GM23338 (cell line): Measurements from ENCODE around the gene SPATA13. TPM values are rescaled to one million over a fixed set of nuclear protein-coding genes. Genes with fewer than 3 reads are reported as not detected.
"Not testable (repeated sequence)": the region's sequence is repeated elsewhere in the genome, so short reads cannot be mapped to it uniquely, and the experiment has no call there.

Source experiments
- ATAC-seq: fragments of 200-7000 bp; cut with Tn5 transposase; 3 replicates; pipeline ENCODE4 v1.9.1; 2020
- DNase-seq: peaks from one replicate; pipeline ENCODE4 v3.0.0-alpha.2; 2015; ENCODE audit warnings: low spot score
- H2AFZ ChIP-seq: fragments of 200-600 bp; sonication (generic); 2 replicates; pipeline ENCODE4 v1.8.0; 2016; ENCODE audit warnings: antibody characterized with exemption, mild to moderate bottlenecking, moderate library complexity
- H3F3A ChIP-seq: fragments of 200-600 bp; sonication (generic); replicated peaks from 2 replicates; pipeline ENCODE4 v1.8.0; 2017; ENCODE audit warnings: antibody characterized with exemption, mixed run types, low read depth
- H3K27ac ChIP-seq: fragments of 200-600 bp; sonication (generic); 2 replicates; pipeline ENCODE4 v1.6.1; 2016; ENCODE audit warnings: low read depth
- H3K27me3 ChIP-seq: fragments of 200-600 bp; sonication (generic); 2 replicates; pipeline ENCODE4 v1.8.0; 2016; ENCODE audit warnings: mild to moderate bottlenecking, mixed run types, moderate library complexity; ENCODE audit not compliant: insufficient read depth
- H3K36me3 ChIP-seq: fragments of 200-600 bp; sonication (generic); 2 replicates; pipeline ENCODE4 v1.8.0; 2016; ENCODE audit warnings: mild to moderate bottlenecking; ENCODE audit not compliant: insufficient read depth
- H3K4me1 ChIP-seq: fragments of 200-600 bp; sonication (generic); 2 replicates; pipeline ENCODE4 v1.8.0; 2016; ENCODE audit warnings: mild to moderate bottlenecking, moderate library complexity; ENCODE audit not compliant: insufficient read depth
- H3K4me2 ChIP-seq: fragments of 200-600 bp; sonication (generic); 2 replicates; pipeline ENCODE4 v1.7.1; 2017; ENCODE audit warnings: mixed run types
- H3K4me3 ChIP-seq: fragments of 200-600 bp; sonication (generic); 2 replicates; pipeline ENCODE4 v1.6.1; 2016; ENCODE audit warnings: mixed run types
- H3K79me2 ChIP-seq: fragments of 200-600 bp; sonication (generic); replicated peaks from 2 replicates; pipeline ENCODE4 v1.8.0; 2017; ENCODE audit warnings: mild to moderate bottlenecking; ENCODE audit not compliant: insufficient read depth
- H3K9me2 ChIP-seq: fragments of 200-600 bp; sonication (generic); 2 replicates; pipeline ENCODE4 v1.8.0; 2017; ENCODE audit not compliant: insufficient read depth
- H4K20me1 ChIP-seq: fragments of 200-600 bp; sonication (generic); replicated peaks from 2 replicates; pipeline ENCODE4 v1.8.0; 2017; ENCODE audit warnings: mild to moderate bottlenecking; ENCODE audit not compliant: insufficient read depth
- H3K27ac Mint-ChIP-seq: 2 replicates; pipeline ENCODE4 v1.8.0; 2020; ENCODE audit warnings: inconsistent platforms, mild to moderate bottlenecking, moderate library complexity, mixed read lengths
- H3K27me3 Mint-ChIP-seq: 3 replicates; pipeline ENCODE4 v1.8.0; 2022; ENCODE audit warnings: low read depth, mild to moderate bottlenecking, moderate library complexity, mixed read lengths, inconsistent platforms; ENCODE audit not compliant: insufficient read depth, poor library complexity
- H3K36me3 Mint-ChIP-seq: 3 replicates; pipeline ENCODE4 v1.8.0; 2021; ENCODE audit warnings: low read depth, mild to moderate bottlenecking, inconsistent platforms, moderate library complexity, mixed read lengths
- H3K4me1 Mint-ChIP-seq: 3 replicates; pipeline ENCODE4 v1.8.0; 2020; ENCODE audit warnings: mild to moderate bottlenecking, inconsistent platforms, mixed read lengths
- H3K4me3 Mint-ChIP-seq: 3 replicates; pipeline ENCODE4 v1.8.0; 2021; ENCODE audit warnings: moderate library complexity, mild to moderate bottlenecking, inconsistent platforms, mixed read lengths
- H3K9me3 Mint-ChIP-seq: 3 replicates; pipeline ENCODE4 v1.8.0; 2020; ENCODE audit warnings: moderate library complexity, mild to moderate bottlenecking, inconsistent platforms, mixed read lengths
- CREB1 ChIP-seq: fragments of 250-450 bp; sonication (Bioruptor Pico); IDR thresholded peaks from 2 replicates; pipeline ENCODE4 v1.5.0; 2020; ENCODE audit warnings: low read depth, mild to moderate bottlenecking, moderate library complexity
- EZH2 ChIP-seq: fragments of 200-600 bp; sonication (generic); IDR thresholded peaks from one replicate; pipeline ENCODE4 v1.8.0; 2017; ENCODE audit warnings: antibody characterized with exemption, mild to moderate bottlenecking, low read depth; ENCODE audit not compliant: unreplicated experiment
- JUNB ChIP-seq: IDR thresholded peaks from one replicate; pipeline ENCODE4 v1.6.1; 2016; ENCODE audit warnings: antibody characterized with exemption; ENCODE audit not compliant: unreplicated experiment
- NANOG ChIP-seq: IDR thresholded peaks from 2 replicates; pipeline ENCODE4 v1.6.1; 2016; ENCODE audit warnings: antibody characterized with exemption, borderline replicate concordance
- STAT1 ChIP-seq: IDR thresholded peaks from one replicate; pipeline ENCODE4 v1.6.1; 2016; ENCODE audit warnings: antibody characterized with exemption; ENCODE audit not compliant: unreplicated experiment
- ZNF114 ChIP-seq: fragments of 250-450 bp; sonication (Bioruptor Pico); IDR thresholded peaks from 2 replicates; pipeline ENCODE4 v1.5.0; 2020; ENCODE audit warnings: mild to moderate bottlenecking, moderate library complexity
- ZNF331 ChIP-seq: fragments of 250-450 bp; sonication (Bioruptor Pico); IDR thresholded peaks from 2 replicates; pipeline ENCODE4 v1.5.0; 2020; ENCODE audit warnings: low read depth, mild to moderate bottlenecking, moderate library complexity
- polyA plus RNA-seq: library from polyadenylated mRNA; unstranded; fragments of >200 nt; fragmentation: Nextera tagmentation; extraction: Ambion mirVana; gene quantifications from 2 replicates; pipeline ENCODE4 v1.2.1, GENCODE V29; 2016
- total RNA-seq: library from RNA; depleted of rRNA; stranded (reverse); fragments of >200 nt; shearing (Covaris generic); gene quantifications from 2 replicates; pipeline ENCODE4 v1.2.3, GENCODE V29; 2014
- TF ChIP-seq, protein P1 (sequence below), 2 experiments: fragments of 200-600 bp in 1 of 2; sonication (generic) in 1 of 2; conservative IDR thresholded peaks; 2 replicates each; pipeline versions ENCODE4 v1.5.1 to v1.6.1; 2016 to 2017; ENCODE audit warnings: antibody characterized with exemption in 2 of 2, low read depth in 2 of 2, mild to moderate bottlenecking in 2 of 2, moderate library complexity in 1 of 2
- TF ChIP-seq, protein P2 (sequence below): IDR thresholded peaks from one replicate; pipeline ENCODE4 v1.6.1; 2018; ENCODE audit warnings: antibody characterized with exemption; ENCODE audit not compliant: unreplicated experiment

SPATA13 gene
- total and polyA plus RNA-seq, 2 experiments from 2014 or later: 11.9 to 45.7 TPM

DNA sequence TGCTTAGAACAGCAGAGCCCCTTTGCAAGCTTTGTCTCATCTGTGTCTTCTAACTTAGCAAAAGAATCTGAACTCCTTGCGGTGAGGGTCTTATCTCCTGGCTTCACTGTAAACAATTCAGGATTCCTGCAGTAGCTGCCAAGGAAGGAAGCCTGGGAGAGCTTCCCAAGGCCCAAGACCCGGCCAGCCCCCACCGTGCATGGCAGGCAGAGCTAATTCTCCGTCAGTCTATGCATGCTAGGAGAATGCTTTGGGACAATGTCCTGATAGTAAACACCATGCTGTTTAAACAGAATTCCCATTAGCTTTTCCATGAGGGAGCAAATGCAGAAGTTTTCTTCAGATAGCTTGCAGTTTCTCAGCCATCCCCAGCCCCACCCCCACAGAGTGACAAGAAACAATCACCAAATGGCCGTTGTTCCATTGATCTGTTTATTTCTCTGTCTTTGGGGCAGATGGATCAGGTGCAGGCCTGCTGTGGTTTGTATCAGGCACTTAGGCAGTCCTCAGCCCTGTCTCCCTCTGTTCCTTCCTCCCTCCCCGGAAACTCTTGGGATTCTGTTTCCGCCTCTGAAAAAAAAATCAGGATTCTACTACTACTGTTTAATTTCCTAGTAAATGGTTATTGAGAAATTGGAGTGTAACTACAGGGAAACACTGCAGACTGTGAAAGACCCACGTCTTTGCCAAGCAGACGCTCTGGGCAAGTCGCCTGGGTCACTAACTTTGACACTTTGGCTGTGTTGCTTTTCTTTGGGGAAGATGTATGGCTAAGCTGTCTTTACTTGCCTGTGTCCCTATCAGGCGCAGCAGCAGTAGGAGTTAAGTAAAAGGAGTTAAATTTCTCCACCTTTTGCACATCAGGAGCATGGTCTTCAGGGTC is 40.7 kb upstream of the SPATA13 start:
- TF ChIP-seq, protein P1, sequence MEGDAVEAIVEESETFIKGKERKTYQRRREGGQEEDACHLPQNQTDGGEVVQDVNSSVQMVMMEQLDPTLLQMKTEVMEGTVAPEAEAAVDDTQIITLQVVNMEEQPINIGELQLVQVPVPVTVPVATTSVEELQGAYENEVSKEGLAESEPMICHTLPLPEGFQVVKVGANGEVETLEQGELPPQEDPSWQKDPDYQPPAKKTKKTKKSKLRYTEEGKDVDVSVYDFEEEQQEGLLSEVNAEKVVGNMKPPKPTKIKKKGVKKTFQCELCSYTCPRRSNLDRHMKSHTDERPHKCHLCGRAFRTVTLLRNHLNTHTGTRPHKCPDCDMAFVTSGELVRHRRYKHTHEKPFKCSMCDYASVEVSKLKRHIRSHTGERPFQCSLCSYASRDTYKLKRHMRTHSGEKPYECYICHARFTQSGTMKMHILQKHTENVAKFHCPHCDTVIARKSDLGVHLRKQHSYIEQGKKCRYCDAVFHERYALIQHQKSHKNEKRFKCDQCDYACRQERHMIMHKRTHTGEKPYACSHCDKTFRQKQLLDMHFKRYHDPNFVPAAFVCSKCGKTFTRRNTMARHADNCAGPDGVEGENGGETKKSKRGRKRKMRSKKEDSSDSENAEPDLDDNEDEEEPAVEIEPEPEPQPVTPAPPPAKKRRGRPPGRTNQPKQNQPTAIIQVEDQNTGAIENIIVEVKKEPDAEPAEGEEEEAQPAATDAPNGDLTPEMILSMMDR (conservative IDR thresholded peaks at IDR 0.05; ENCODE audit: low read depth in 2 of 2): no peak
- TF ChIP-seq NANOG: no peak
- Histone ChIP-seq H3K4me3 (no peak overlapping the region), H4K20me1 (no peaks in the 10 kb centered on the region), H3K9me2 (no peaks in the 10 kb centered on the region), H2AFZ (peak overlapping the region; percentile 96; the same call in 1 of the 2 replicates), H3K79me2 (no peaks in the 10 kb centered on the region), H3K27me3 (no peaks in the 10 kb centered on the region), H3K27ac (no peak overlapping the region), H3K4me1 (peaks cover 13% of the 10 kb centered on the region), H3F3A (no peaks in the 10 kb centered on the region), H3K4me2 (peak overlapping the region; percentile 60; the same call in 1 of the 2 replicates), H3K36me3 (no peaks in the 10 kb centered on the region)
- DNase-seq (no peak), ATAC-seq (peak; percentile 77)
- peaks cover 20% of the 10 kb centered on the region for H3K4me1 Mint-ChIP-seq
- H3K4me3 Mint-ChIP-seq: no peak overlapping the region
- no peak overlapping the region for H3K27ac Mint-ChIP-seq
- H3K36me3 Mint-ChIP-seq: no peaks in the 10 kb centered on the region
- no peaks in the 10 kb centered on the region for H3K27me3 Mint-ChIP-seq
- no peaks in the 10 kb centered on the region; the same call in 2 of the 3 replicates for H3K9me3 Mint-ChIP-seq

DNA sequence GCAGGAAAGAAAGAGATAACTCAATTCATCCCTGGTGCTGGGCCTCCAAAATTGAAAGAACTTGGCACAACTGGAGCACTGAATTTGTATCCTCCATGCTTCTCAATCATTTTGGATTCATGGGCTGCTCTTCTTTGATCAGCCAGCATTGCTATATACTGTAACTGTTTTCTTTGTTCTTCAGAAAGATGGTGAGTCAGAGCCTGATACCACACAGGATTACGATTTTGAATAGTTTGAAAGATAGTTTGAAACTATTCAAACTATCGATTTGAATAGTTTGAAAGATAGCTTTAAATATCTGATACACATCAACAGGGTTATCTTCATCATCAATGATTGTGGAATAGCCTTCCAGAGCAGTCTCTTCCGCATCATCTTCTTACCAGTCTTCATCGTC is 38.5 kb upstream of the SPATA13 start:
- not testable (repeated sequence) for H3K9me2 ChIP-seq, H3K27me3 Mint-ChIP-seq, H3K36me3 ChIP-seq, H3K36me3 Mint-ChIP-seq, ATAC-seq, H3K27me3 ChIP-seq, H3K79me2 ChIP-seq, H3K27ac Mint-ChIP-seq, H4K20me1 ChIP-seq, H3K27ac ChIP-seq, H3K9me3 Mint-ChIP-seq, H3K4me3 Mint-ChIP-seq, H3K4me2 ChIP-seq, H2AFZ ChIP-seq, H3F3A ChIP-seq, DNase-seq, H3K4me3 ChIP-seq
- peaks cover 15% of the 10 kb centered on the region for H3K4me1 ChIP-seq
- H3K4me1 Mint-ChIP-seq: peaks cover 38% of the 10 kb centered on the region

DNA sequence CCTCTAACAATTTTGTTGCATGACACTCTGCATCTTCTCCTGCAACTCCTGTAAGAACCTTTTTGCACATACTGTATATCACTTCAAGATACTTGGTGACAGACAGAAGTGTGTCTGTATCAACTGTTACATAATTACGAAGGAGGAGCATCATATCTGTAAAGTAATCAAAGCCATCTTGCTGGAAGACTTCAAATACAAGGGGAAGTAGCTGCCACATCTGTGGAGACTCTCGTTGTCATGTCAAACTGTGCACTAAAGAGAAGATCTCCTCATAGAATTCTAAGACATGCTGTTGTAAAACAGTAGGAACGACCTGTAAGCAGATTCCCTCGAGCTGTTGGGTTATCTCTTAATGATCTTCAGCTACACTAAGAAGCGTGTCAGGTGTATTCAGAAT is 38.0 kb upstream of the SPATA13 start:
- Histone ChIP-seq H3F3A (no peaks in the 10 kb centered on the region), H3K79me2 (no peaks in the 10 kb centered on the region)
- H3K4me1 Mint-ChIP-seq: peaks cover 40% of the 10 kb centered on the region
- no peak for TF ChIP-seq NANOG
- TF ChIP-seq, protein P1 (conservative IDR thresholded peaks at IDR 0.05; ENCODE audit: low read depth in 2 of 2): no peak
- no peak for TF ChIP-seq ZNF331 (CRISPR knock-in tag)
- TF ChIP-seq STAT1: no peak
- no peak for TF ChIP-seq ZNF114 (CRISPR knock-in tag)
- no peak for TF ChIP-seq EZH2
- TF ChIP-seq, protein P2, sequence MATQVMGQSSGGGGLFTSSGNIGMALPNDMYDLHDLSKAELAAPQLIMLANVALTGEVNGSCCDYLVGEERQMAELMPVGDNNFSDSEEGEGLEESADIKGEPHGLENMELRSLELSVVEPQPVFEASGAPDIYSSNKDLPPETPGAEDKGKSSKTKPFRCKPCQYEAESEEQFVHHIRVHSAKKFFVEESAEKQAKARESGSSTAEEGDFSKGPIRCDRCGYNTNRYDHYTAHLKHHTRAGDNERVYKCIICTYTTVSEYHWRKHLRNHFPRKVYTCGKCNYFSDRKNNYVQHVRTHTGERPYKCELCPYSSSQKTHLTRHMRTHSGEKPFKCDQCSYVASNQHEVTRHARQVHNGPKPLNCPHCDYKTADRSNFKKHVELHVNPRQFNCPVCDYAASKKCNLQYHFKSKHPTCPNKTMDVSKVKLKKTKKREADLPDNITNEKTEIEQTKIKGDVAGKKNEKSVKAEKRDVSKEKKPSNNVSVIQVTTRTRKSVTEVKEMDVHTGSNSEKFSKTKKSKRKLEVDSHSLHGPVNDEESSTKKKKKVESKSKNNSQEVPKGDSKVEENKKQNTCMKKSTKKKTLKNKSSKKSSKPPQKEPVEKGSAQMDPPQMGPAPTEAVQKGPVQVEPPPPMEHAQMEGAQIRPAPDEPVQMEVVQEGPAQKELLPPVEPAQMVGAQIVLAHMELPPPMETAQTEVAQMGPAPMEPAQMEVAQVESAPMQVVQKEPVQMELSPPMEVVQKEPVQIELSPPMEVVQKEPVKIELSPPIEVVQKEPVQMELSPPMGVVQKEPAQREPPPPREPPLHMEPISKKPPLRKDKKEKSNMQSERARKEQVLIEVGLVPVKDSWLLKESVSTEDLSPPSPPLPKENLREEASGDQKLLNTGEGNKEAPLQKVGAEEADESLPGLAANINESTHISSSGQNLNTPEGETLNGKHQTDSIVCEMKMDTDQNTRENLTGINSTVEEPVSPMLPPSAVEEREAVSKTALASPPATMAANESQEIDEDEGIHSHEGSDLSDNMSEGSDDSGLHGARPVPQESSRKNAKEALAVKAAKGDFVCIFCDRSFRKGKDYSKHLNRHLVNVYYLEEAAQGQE: no peak
- no peak for TF ChIP-seq CREB1
- no peak for TF ChIP-seq JUNB

More for the DNA sequence above, 38.0 kb upstream of the SPATA13 start:
- no peaks in the 10 kb centered on the region for H3K36me3 ChIP-seq
- peaks cover 3% of the 10 kb centered on the region; the same call in 1 of the 2 replicates for H3K9me2 ChIP-seq
- peaks cover 15% of the 10 kb centered on the region for H3K4me1 ChIP-seq
- DNase-seq: no peak
- Mint-ChIP-seq H3K27me3 (no peaks in the 10 kb centered on the region), H3K27ac (no peak overlapping the region), H3K36me3 (no peaks in the 10 kb centered on the region), H3K9me3 (no peaks in the 10 kb centered on the region), H3K4me3 (no peak overlapping the region)
- no peaks in the 10 kb centered on the region for H3K27me3 ChIP-seq
- H2AFZ ChIP-seq: no peak overlapping the region
- no peak overlapping the region for H3K4me3 ChIP-seq
- no peaks in the 10 kb centered on the region for H4K20me1 ChIP-seq
- H3K27ac ChIP-seq: no peak overlapping the region
- ATAC-seq: no peak
- no peak overlapping the region for H3K4me2 ChIP-seq
